Mesenchymal stem cell (in vitro differentiated cells and primary cell): ENCODE results near the gene TOR2A.

ENCODE experiments used
- DNase-seq: peaks from one replicate; pipeline ENCODE4 v3.0.0-alpha.2; 2013
- H2AFZ ChIP-seq: one replicate; pipeline ENCODE4 v1.6.1; 2013; ENCODE audit warnings: low read depth, mild to moderate bottlenecking, control low read depth, inconsistent platforms, low read length, moderate library complexity
- H2AK5ac ChIP-seq: 2 replicates; pipeline ENCODE4 v1.6.1; 2013; ENCODE audit warnings: low read length, moderate library complexity, mild to moderate bottlenecking, inconsistent platforms; ENCODE audit not compliant: severe bottlenecking
- H2BK120ac ChIP-seq: one replicate; pipeline ENCODE4 v1.6.1; 2013; ENCODE audit warnings: low read depth, mild to moderate bottlenecking, inconsistent platforms, low read length, moderate library complexity
- H2BK12ac ChIP-seq, 2 experiments: one replicate each; pipeline ENCODE4 v1.6.1; 2013; ENCODE audit warnings: inconsistent platforms in 2 of 2, low read length in 2 of 2, mild to moderate bottlenecking in 2 of 2, moderate library complexity in 2 of 2, control low read depth in 1 of 2
- H2BK15ac ChIP-seq: one replicate; pipeline ENCODE4 v1.6.1; 2013; ENCODE audit warnings: mild to moderate bottlenecking, low read depth, inconsistent platforms; ENCODE audit not compliant: poor library complexity, severe bottlenecking
- H2BK5ac ChIP-seq: 2 replicates; pipeline ENCODE4 v1.6.1; 2013; ENCODE audit warnings: low read depth, mild to moderate bottlenecking, low read length, control low read depth, inconsistent platforms; ENCODE audit not compliant: poor library complexity, severe bottlenecking
- H3K14ac ChIP-seq, 2 experiments: one replicate each; pipeline ENCODE4 v1.6.1; 2013; ENCODE audit warnings: inconsistent platforms in 2 of 2, low read length in 2 of 2, control low read depth in 1 of 2, mild to moderate bottlenecking in 1 of 2, moderate library complexity in 1 of 2
- H3K18ac ChIP-seq, 2 experiments: one replicate each; pipeline ENCODE4 v1.6.1; 2013; ENCODE audit warnings: inconsistent platforms in 2 of 2, low read length in 2 of 2, control low read depth in 1 of 2, low read depth in 1 of 2, mild to moderate bottlenecking in 1 of 2
- H3K23ac ChIP-seq, 2 experiments: one replicate each; pipeline ENCODE4 v1.6.1; 2013; ENCODE audit warnings: inconsistent platforms in 2 of 2, low read length in 2 of 2, mild to moderate bottlenecking in 2 of 2, moderate library complexity in 2 of 2, control low read depth in 1 of 2
- H3K27ac ChIP-seq: 2 replicates; pipeline ENCODE4 v1.5.1; 2013; ENCODE audit warnings: mild to moderate bottlenecking, moderate library complexity, low read length, control low read depth, inconsistent platforms; ENCODE audit not compliant: poor library complexity, severe bottlenecking
- H3K27me3 ChIP-seq, 2 experiments: 2 replicates each; pipeline versions ENCODE4 v1.6.1 to v1.7.0; 2013; ENCODE audit warnings: low read length in 2 of 2, mild to moderate bottlenecking in 2 of 2, moderate library complexity in 2 of 2, control low read depth in 1 of 2, inconsistent platforms in 1 of 2; ENCODE audit not compliant: control insufficient read depth in 1 of 2, insufficient read depth in 1 of 2
- H3K36me3 ChIP-seq, 2 experiments: 2 replicates each; pipeline versions ENCODE4 v1.6.1 to v1.7.0; 2013; ENCODE audit warnings: low read length in 2 of 2, control low read depth in 1 of 2, inconsistent platforms in 1 of 2, low read depth in 1 of 2, mild to moderate bottlenecking in 1 of 2; ENCODE audit not compliant: insufficient read depth in 2 of 2, control insufficient read depth in 1 of 2
- H3K4ac ChIP-seq, 2 experiments: one replicate each; pipeline ENCODE4 v1.6.1; 2013; ENCODE audit warnings: inconsistent platforms in 2 of 2, low read length in 2 of 2, mild to moderate bottlenecking in 2 of 2, moderate library complexity in 2 of 2, control low read depth in 1 of 2, low read depth in 1 of 2
- H3K4me1 ChIP-seq: 2 replicates; pipeline ENCODE4 v1.6.1; 2013; ENCODE audit warnings: low read depth, low read length, control low read depth; ENCODE audit not compliant: control insufficient read depth, insufficient read depth
- H3K4me2 ChIP-seq: 2 replicates; pipeline ENCODE4 v1.6.1; 2013; ENCODE audit warnings: low read length, mild to moderate bottlenecking, inconsistent platforms; ENCODE audit not compliant: poor library complexity, severe bottlenecking
- H3K4me3 ChIP-seq, 2 experiments: 2 replicates each; pipeline versions ENCODE4 v1.5.1 to v1.7.0; 2013; ENCODE audit warnings: low read length in 2 of 2, mild to moderate bottlenecking in 2 of 2, control low read depth in 1 of 2, low read depth in 1 of 2; ENCODE audit not compliant: insufficient read depth in 1 of 2
- H3K79me1 ChIP-seq: replicated peaks from 2 replicates; pipeline ENCODE4 v1.6.1; 2013; ENCODE audit warnings: mild to moderate bottlenecking, control low read depth, low read length, inconsistent platforms; ENCODE audit not compliant: poor library complexity, severe bottlenecking
- H3K9ac ChIP-seq: 2 replicates; pipeline ENCODE4 v1.7.0; 2013; ENCODE audit warnings: mild to moderate bottlenecking, low read length, moderate library complexity
- H3K9me3 ChIP-seq: 2 replicates; pipeline ENCODE4 v1.7.0; 2013; ENCODE audit warnings: mild to moderate bottlenecking, low read length; ENCODE audit not compliant: control insufficient read depth
- H4K8ac ChIP-seq: one replicate; pipeline ENCODE4 v1.6.1; 2013; ENCODE audit warnings: inconsistent platforms, mild to moderate bottlenecking, low read length, moderate library complexity
- H4K91ac ChIP-seq: one replicate; pipeline ENCODE4 v1.6.1; 2013; ENCODE audit warnings: mild to moderate bottlenecking, low read length, inconsistent platforms
- WGBS: methylation state at CpG from one replicate; pipeline ENCODE4 v1.1.7; 2013; ENCODE audit warnings: mixed read lengths; 5-methylcytosine and 5-hydroxymethylcytosine counted together

The TOR2A gene

DNA sequence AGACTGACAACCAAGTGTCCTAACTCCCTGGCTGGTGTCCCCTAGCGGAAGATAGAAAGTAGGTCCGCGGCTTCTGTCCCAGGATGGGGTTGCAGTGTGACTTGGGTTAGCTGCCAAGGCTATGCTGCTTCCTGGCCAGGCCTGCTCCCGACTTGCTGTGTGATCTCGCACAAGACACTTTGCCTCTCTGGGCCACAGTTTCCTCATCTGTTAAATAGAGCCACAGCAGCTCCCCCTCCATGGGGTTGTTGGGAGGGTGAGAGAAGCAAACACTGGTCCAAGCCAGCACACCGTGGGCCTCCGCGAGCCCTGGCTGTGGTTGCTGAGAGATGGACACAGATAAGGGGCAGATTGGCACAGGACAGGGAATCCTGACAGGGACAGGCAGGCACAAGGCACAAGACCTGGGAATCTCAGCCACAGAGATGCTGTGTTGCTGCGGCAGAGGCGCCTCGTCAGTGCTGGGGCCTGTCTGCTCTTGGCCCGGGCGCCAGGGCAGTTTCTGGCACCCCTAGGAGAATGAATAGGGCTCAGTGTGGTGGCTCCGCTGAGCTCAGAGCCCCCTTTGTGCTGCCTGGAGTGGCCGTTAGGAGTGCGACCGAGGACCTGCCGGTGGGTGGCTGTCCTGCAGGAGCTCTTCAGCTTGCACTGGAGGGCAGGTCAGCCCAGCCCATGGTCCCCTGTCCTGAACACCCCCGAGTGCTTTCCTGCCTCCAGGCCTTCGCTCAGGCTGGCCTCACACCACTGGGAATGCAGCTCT lies 45.2 kb upstream of the TOR2A start:
- H3K9me3 ChIP-seq, result no peaks in the 10 kb centered on the region
- H3K18ac ChIP-seq, result no peak overlapping the region
- no peak overlapping the region for H3K27ac ChIP-seq
- H3K4ac ChIP-seq, result no peak overlapping the region
- no peak overlapping the region for H3K9ac ChIP-seq
- H2AK5ac ChIP-seq, result no peak overlapping the region
- no peak overlapping the region for H3K23ac ChIP-seq
- H3K4me1 ChIP-seq, result peaks cover 3% of the 10 kb centered on the region
- no peak overlapping the region for H4K8ac ChIP-seq
- no peak overlapping the region for H3K14ac ChIP-seq
- no peak overlapping the region for H2BK5ac ChIP-seq
- no peak overlapping the region for H3K4me2 ChIP-seq
- H2BK120ac ChIP-seq, result no peak overlapping the region
- 86% methylated on average over 18 of the region's 20 CpGs for WGBS
- no peaks in the 10 kb centered on the region for H3K79me1 ChIP-seq
- H2BK15ac ChIP-seq, result peak overlapping the region; percentile 52
- no peak overlapping the region for H2AFZ ChIP-seq
- H2BK12ac ChIP-seq, result no peak overlapping the region
- H3K27me3 ChIP-seq, result peaks cover 9 to 14% of the 10 kb centered on the region in 2 experiments
- H3K4me3 ChIP-seq, result no peak overlapping the region
- peak overlapping the region; percentile 25 for H4K91ac ChIP-seq
- DNase-seq, result no peak
- H3K36me3 ChIP-seq, result no peaks in the 10 kb centered on the region

DNA sequence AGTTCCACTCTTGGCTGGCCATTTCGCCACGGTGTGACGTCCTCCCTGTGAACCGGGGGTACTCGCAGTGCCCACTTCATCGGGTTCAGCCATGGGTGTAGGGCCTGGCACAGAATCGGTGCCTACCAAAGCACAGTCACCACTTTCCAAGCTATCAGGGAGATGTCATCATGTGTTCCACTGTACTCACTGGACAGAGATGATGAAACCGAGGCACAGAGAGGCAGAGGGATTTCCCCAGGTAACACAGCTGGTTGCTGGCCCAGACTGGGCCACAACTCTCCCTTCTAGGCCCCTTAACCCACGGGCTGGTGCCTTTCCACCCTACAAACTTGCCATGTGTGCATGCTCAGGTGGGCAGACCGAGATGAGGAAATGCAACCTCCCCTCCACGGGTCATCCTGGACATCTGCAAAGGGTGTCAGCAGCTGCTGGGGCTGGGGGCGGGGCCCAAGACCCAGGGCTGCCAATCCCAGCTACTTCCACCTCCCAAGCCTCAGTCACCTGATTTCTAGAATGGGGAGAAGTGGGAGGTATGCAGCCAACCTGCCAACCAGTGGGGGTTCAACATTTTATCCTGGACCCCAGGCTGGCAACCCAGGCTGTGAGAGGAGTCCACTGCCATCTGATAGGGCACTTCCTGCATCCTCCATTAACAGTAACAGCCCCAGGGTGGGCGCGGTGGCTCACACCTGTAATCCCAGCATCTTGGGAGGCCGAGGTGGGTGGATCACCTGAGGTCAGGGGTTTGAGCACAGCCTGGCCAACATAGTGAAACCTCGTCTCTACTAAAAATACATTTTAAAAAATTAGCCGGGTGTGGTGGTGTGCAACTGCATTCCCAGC lies 44.3 kb upstream of the TOR2A start:
- no peak overlapping the region for H2BK120ac ChIP-seq

DNA sequence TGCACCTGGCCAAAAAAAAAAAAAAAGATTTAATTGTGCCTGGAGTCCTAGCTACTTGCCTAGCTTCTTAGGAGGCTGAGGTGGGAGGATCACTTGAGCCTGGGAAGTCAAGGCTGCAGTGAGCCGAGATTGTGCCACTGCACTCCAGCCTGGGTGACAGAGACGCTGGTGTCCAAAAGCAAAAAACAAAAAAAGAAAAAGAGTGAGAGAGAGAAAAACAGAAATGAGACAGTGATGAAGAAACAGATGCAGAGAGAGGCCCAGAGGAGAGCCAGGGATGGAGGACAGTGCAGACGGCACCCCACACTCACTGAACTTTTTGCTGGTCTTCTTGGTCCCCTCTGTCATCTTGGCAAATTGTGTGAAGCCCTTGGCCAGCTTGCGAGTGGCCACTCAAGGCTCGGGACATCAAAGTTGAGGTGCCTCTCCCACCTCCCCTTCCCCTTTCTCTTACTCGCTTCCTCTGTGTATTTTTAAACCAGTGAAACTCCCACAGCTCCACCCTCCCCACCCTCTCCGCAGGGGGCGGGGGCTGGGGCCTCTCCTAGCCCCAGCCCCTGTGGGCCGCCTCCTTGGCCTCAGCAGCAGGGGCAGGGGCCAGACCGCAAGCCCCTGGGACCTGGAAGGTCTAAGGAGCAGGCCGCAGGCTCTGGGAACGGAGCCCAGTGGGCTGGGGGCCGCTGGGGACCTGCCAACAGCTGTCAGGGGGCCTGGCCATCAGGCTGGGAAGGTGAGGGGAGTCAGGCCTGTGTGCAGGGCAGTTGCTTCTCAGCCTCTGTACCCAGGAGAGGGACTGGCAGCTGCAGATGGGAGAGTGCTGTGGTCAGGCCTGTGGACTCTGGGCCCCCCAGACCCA lies 43.4 kb upstream of the TOR2A start, which contains the start of gene SH2D3C:
Gene SH2D3C, minus strand, starts transcription at position 387 of the 856 bp plus-strand sequence. Its CDS starts 39 bp downstream, at position 348.
- Histone ChIP-seq H3K14ac (no peak within 1 kb of the TSS), H3K27me3 (peaks cover 14% of the 10 kb centered on the region in 2 experiments), H2BK15ac (peak within 1 kb of the TSS; percentile 15), H3K9ac (peak within 1 kb of the TSS; percentile 12), H3K18ac (no peak within 1 kb of the TSS), H3K4ac (peak within 1 kb of the TSS in 1 of 2 experiments; percentile 51), H4K91ac (no peak within 1 kb of the TSS), H3K4me2 (no peak within 1 kb of the TSS), H3K23ac (no peak within 1 kb of the TSS), H3K4me1 (peaks cover 3% of the 10 kb centered on the region), H2AFZ (no peak within 1 kb of the TSS), H4K8ac (no peak within 1 kb of the TSS), H2AK5ac (no peak within 1 kb of the TSS), H2BK12ac (peak within 1 kb of the TSS in 1 of 2 experiments; percentile 45), H3K9me3 (no peaks in the 10 kb centered on the region), H3K36me3 (no peaks in the 10 kb centered on the region), H3K79me1 (no peaks in the 10 kb centered on the region), H2BK5ac (no peak within 1 kb of the TSS), H3K27ac (no peak within 1 kb of the TSS), H2BK120ac (no peak within 1 kb of the TSS), H3K4me3 (no peak within 1 kb of the TSS)
- no peak for DNase-seq
- 57% methylated on average over 13 of the region's 13 CpGs for WGBS

More for the DNA sequence above, 44.3 kb upstream of the TOR2A start:
- Histone ChIP-seq H2BK5ac (no peak overlapping the region), H3K27me3 (peaks cover 9 to 14% of the 10 kb centered on the region in 2 experiments), H3K18ac (peak overlapping the region in 1 of 2 experiments; percentile 29), H3K4me2 (no peak overlapping the region), H3K4me1 (peaks cover 3% of the 10 kb centered on the region), H2AFZ (no peak overlapping the region), H3K27ac (no peak overlapping the region), H3K79me1 (no peaks in the 10 kb centered on the region), H2BK15ac (no peak overlapping the region), H3K4ac (no peak overlapping the region), H3K9me3 (no peaks in the 10 kb centered on the region), H2BK12ac (peak overlapping the region in 1 of 2 experiments; percentile 45), H3K4me3 (no peak overlapping the region), H3K23ac (no peak overlapping the region), H3K14ac (no peak overlapping the region), H3K9ac (peak overlapping the region; percentile 12), H4K91ac (no peak overlapping the region), H3K36me3 (no peaks in the 10 kb centered on the region), H2AK5ac (no peak overlapping the region), H4K8ac (no peak overlapping the region)
- DNase-seq, result peak; percentile 27
- 83% methylated on average over 17 of the region's 17 CpGs for WGBS
